Stomach (tissue), 4 donors: ENCODE data around the gene JPH3.

Experiments used
- CTCF ChIP-seq, 7 experiments: fragments of 450-650 bp in 4 of 7; fragments of 200-600 bp in 3 of 7; sonication (generic) in 3 of 7; IDR thresholded peaks; one replicate each; pipeline ENCODE4 v1.5.1; 2016 to 2019; ENCODE audit warnings: antibody characterized with exemption in 7 of 7, control low read depth in 2 of 7, mild to moderate bottlenecking in 1 of 7
- EP300 ChIP-seq: sonication (generic); formaldehyde crosslinking; IDR thresholded peaks from one replicate; pipeline ENCODE4 v1.6.1; 2017; ENCODE audit warnings: antibody characterized with exemption
- POLR2A ChIP-seq, 4 donors: fragments of 450-650 bp; IDR thresholded peaks; one replicate each; pipeline ENCODE4 v1.6.1; 2016; ENCODE audit warnings: antibody characterized with exemption in 4 of 4, control low read depth in 2 of 4, mild to moderate bottlenecking in 1 of 4, moderate library complexity in 1 of 4
- POLR2AphosphoS5 ChIP-seq, 3 donors: sonication (generic); formaldehyde crosslinking; IDR thresholded peaks; one replicate each; pipeline ENCODE4 v1.6.1; 2016; ENCODE audit warnings: antibody characterized with exemption in 3 of 3

GRCh38 chr16:87671715-87672270 lies 69.5 kb downstream of the JPH3 start:
- TF ChIP-seq CTCF (IDR thresholded peaks at IDR 0.05): no peak
- no peak for TF ChIP-seq EP300
- no peak for TF ChIP-seq POLR2A (IDR thresholded peaks at IDR 0.05)
- TF ChIP-seq POLR2AphosphoS5 (IDR thresholded peaks at IDR 0.05): no peak
